HEK293 (cell line): ENCODE results near the gene COQ10A.

Experiments
- CTCF ChIP-seq: fragments of 450-650 bp; formaldehyde crosslinking; IDR thresholded peaks from 2 replicates; pipeline ENCODE4 v1.5.1; 2016; ENCODE audit warnings: missing biosample characterization, missing genetic modification characterization
- GLI2 ChIP-seq: fragments of 450-650 bp; formaldehyde crosslinking; IDR thresholded peaks from 2 replicates; pipeline ENCODE4; 2017; ENCODE audit warnings: missing biosample characterization, missing genetic modification characterization, low read depth, borderline replicate concordance
- KLF10 ChIP-seq: fragments of 450-650 bp; IDR thresholded peaks from 2 replicates; pipeline ENCODE4 v1.5.1; 2018; ENCODE audit warnings: missing biosample characterization, mild to moderate bottlenecking, missing genetic modification characterization
- KLF16 ChIP-seq: fragments of 450-650 bp; formaldehyde crosslinking; IDR thresholded peaks from 2 replicates; pipeline ENCODE4 v1.5.1; 2017; ENCODE audit warnings: missing biosample characterization, missing genetic modification characterization
- KLF17 ChIP-seq: fragments of 450-650 bp; formaldehyde crosslinking; IDR thresholded peaks from 2 replicates; pipeline ENCODE4 v1.5.1; 2016; ENCODE audit warnings: missing biosample characterization, missing genetic modification characterization
- KLF9 ChIP-seq: fragments of 450-650 bp; formaldehyde crosslinking; IDR thresholded peaks from 2 replicates; pipeline ENCODE4 v1.5.1; 2016; ENCODE audit warnings: missing biosample characterization, missing genetic modification characterization, low read depth
- PRDM1 ChIP-seq: fragments of 450-650 bp; formaldehyde crosslinking; IDR thresholded peaks from 2 replicates; pipeline ENCODE4; 2016; ENCODE audit warnings: missing biosample characterization, missing genetic modification characterization
- YY1 ChIP-seq: fragments of 450-650 bp; formaldehyde crosslinking; IDR thresholded peaks from 2 replicates; pipeline ENCODE4 v1.5.1; 2018; ENCODE audit warnings: missing biosample characterization, missing genetic modification characterization
- ZBTB17 ChIP-seq: fragments of 450-650 bp; formaldehyde crosslinking; IDR thresholded peaks from 2 replicates; pipeline ENCODE4 v1.5.1; 2016; ENCODE audit warnings: missing biosample characterization, missing genetic modification characterization
- ZBTB20 ChIP-seq: fragments of 450-650 bp; formaldehyde crosslinking; IDR thresholded peaks from 2 replicates; pipeline ENCODE4 v1.5.1; 2016; ENCODE audit warnings: missing biosample characterization, missing genetic modification characterization
- ZBTB21 ChIP-seq: fragments of 450-650 bp; formaldehyde crosslinking; IDR thresholded peaks from 2 replicates; pipeline ENCODE4 v1.5.1; 2017; ENCODE audit warnings: missing biosample characterization, missing genetic modification characterization
- ZBTB49 ChIP-seq: fragments of 450-650 bp; formaldehyde crosslinking; IDR thresholded peaks from 2 replicates; pipeline ENCODE4 v1.5.1; 2016; ENCODE audit warnings: missing biosample characterization, missing genetic modification characterization, low read depth
- ZBTB6 ChIP-seq: fragments of 450-650 bp; formaldehyde crosslinking; IDR thresholded peaks from 2 replicates; pipeline ENCODE4 v1.5.1; 2017; ENCODE audit warnings: missing biosample characterization, missing genetic modification characterization
- ZFP41 ChIP-seq: fragments of 450-650 bp; formaldehyde crosslinking; IDR thresholded peaks from 2 replicates; pipeline ENCODE4 v1.5.1; 2016; ENCODE audit warnings: missing biosample characterization, missing genetic modification characterization, borderline replicate concordance
- ZNF121 ChIP-seq: fragments of 450-650 bp; formaldehyde crosslinking; IDR thresholded peaks from 2 replicates; pipeline ENCODE4 v1.5.1; 2016; ENCODE audit warnings: missing biosample characterization, missing genetic modification characterization
- ZNF19 ChIP-seq: fragments of 450-650 bp; formaldehyde crosslinking; IDR thresholded peaks from 2 replicates; pipeline ENCODE4; 2016; ENCODE audit warnings: missing biosample characterization, missing genetic modification characterization, low read depth
- ZNF202 ChIP-seq: fragments of 450-650 bp; formaldehyde crosslinking; IDR thresholded peaks from 2 replicates; pipeline ENCODE4 v1.5.1; 2016; ENCODE audit warnings: missing biosample characterization, missing genetic modification characterization, borderline replicate concordance
- ZNF274 ChIP-seq, 2 experiments: fragments of 200-500 bp in 1 of 2; fragments of 450-650 bp in 1 of 2; sonication (Bioruptor generic) in 1 of 2; formaldehyde crosslinking in 1 of 2; IDR thresholded peaks; 2 replicates each; pipeline versions ENCODE4 v1.5.1 to v1.6.1; 2014 to 2016; ENCODE audit warnings: borderline replicate concordance in 1 of 2, inconsistent platforms in 1 of 2, low read length in 1 of 2, missing biosample characterization in 1 of 2, missing genetic modification characterization in 1 of 2
- ZNF335 ChIP-seq: fragments of 450-650 bp; formaldehyde crosslinking; conservative IDR thresholded peaks from 2 replicates; pipeline ENCODE4 v1.5.1; 2016; ENCODE audit warnings: missing biosample characterization, missing genetic modification characterization
- ZNF362 ChIP-seq: fragments of 450-650 bp; formaldehyde crosslinking; IDR thresholded peaks from 2 replicates; pipeline ENCODE4 v1.5.1; 2016; ENCODE audit warnings: missing biosample characterization, missing genetic modification characterization
- ZNF416 ChIP-seq: fragments of 450-650 bp; formaldehyde crosslinking; IDR thresholded peaks from 2 replicates; pipeline ENCODE4 v1.5.1; 2016; ENCODE audit warnings: missing biosample characterization, missing genetic modification characterization
- ZNF513 ChIP-seq: fragments of 450-650 bp; IDR thresholded peaks from 2 replicates; pipeline ENCODE4 v1.5.1; 2018; ENCODE audit warnings: missing biosample characterization, missing genetic modification characterization
- ZNF561 ChIP-seq: fragments of 450-650 bp; IDR thresholded peaks from 2 replicates; pipeline ENCODE4 v1.5.1; 2018; ENCODE audit warnings: missing biosample characterization, missing genetic modification characterization, borderline replicate concordance
- ZNF585B ChIP-seq: fragments of 450-650 bp; formaldehyde crosslinking; IDR thresholded peaks from 2 replicates; pipeline ENCODE4 v1.5.1; 2016; ENCODE audit warnings: missing biosample characterization, missing genetic modification characterization
- ZNF624 ChIP-seq: fragments of 450-650 bp; formaldehyde crosslinking; IDR thresholded peaks from 2 replicates; pipeline ENCODE4 v1.5.1; 2017; ENCODE audit warnings: missing biosample characterization, missing genetic modification characterization
- ZNF639 ChIP-seq: fragments of 450-650 bp; formaldehyde crosslinking; IDR thresholded peaks from 2 replicates; pipeline ENCODE4 v1.5.1; 2016; ENCODE audit warnings: missing biosample characterization, missing genetic modification characterization
- ZNF670 ChIP-seq: fragments of 450-650 bp; formaldehyde crosslinking; IDR thresholded peaks from 2 replicates; pipeline ENCODE4 v1.5.1; 2016; ENCODE audit warnings: missing biosample characterization, missing genetic modification characterization, low read depth
- ZNF830 ChIP-seq: fragments of 450-650 bp; IDR thresholded peaks from 2 replicates; pipeline ENCODE4 v1.5.0; 2018; ENCODE audit warnings: missing biosample characterization, missing genetic modification characterization, low read depth, mild to moderate bottlenecking, moderate library complexity

The COQ10A gene

GRCh38 chr12:56299853-56300643 is 33.3 kb downstream of the COQ10A start, which contains the start of gene CS (continued):
- TF ChIP-seq KLF10 (tag by site-specific recombination) (no peak; the same call in 1 of the 2 replicates), KLF16 (tag by site-specific recombination) (peak; percentile 21; the same call in 1 of the 2 replicates), ZNF274 (IDR thresholded peaks at IDR 0.05; ENCODE audit: low read length) (no peak), ZNF274 (tag by site-specific recombination; IDR thresholded peaks at IDR 0.05; ENCODE audit: borderline replicate concordance) (no peak), ZFP41 (tag by site-specific recombination) (no peak), ZNF624 (tag by site-specific recombination) (no peak), ZNF416 (tag by site-specific recombination) (no peak), ZNF19 (tag by site-specific recombination) (no peak), ZBTB21 (tag by site-specific recombination) (0 out of 2 replicates have a peak, but pooled peaks have one; percentile 5), ZNF670 (tag by site-specific recombination) (no peak), ZBTB20 (tag by site-specific recombination) (peak; percentile 61; the same call in 1 of the 2 replicates), YY1 (tag by site-specific recombination) (no peak), CTCF (tag by site-specific recombination) (peak; percentile 23; the same call in 1 of the 2 replicates), ZNF335 (peak; percentile 91), GLI2 (tag by site-specific recombination) (no peak), ZBTB6 (peak; percentile 43; the same call in 1 of the 2 replicates), KLF9 (tag by site-specific recombination) (peak; percentile 76; the same call in 1 of the 2 replicates), PRDM1 (tag by site-specific recombination) (no peak), ZNF585B (tag by site-specific recombination) (no peak), KLF17 (tag by site-specific recombination) (no peak), ZNF639 (tag by site-specific recombination) (no peak), ZBTB17 (tag by site-specific recombination) (no peak; the same call in 1 of the 2 replicates), ZNF362 (tag by site-specific recombination) (no peak), ZBTB49 (tag by site-specific recombination) (no peak), ZNF121 (tag by site-specific recombination) (0 out of 2 replicates have a peak, but pooled peaks have one; percentile 73), ZNF202 (tag by site-specific recombination) (no peak), ZNF830 (tag by site-specific recombination) (no peak), ZNF561 (tag by site-specific recombination) (peak; percentile 94), ZNF513 (tag by site-specific recombination) (no peak)
